ENCODE results near the gene LRBA. TPM values are rescaled to one million over a fixed set of nuclear protein-coding genes. Genes with fewer than 3 reads are reported as not detected.

The LRBA gene
- total RNA-seq, 3 donors from 2014 or later (not counting 1 experiment from before 2014, with no cell fraction given), result 72.1 to 87.6 (median 83.1) TPM

DNA sequence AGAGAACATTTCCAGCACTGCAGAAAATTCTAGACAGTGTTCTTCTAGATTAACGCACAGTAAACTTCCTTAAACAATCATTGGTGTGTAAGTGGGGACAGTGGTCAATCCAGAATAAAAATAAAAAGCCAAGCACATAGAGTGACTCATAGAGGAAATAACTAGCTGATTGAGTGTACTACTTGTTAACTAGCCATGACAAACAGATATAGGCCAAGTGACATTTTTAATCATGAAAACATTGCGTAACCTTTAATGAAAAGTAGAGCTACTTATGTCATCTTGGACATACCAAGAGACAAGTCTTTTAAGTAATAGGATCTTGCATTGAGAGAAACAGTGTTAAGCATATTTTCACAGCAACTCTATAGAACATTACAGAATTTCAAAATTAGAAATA is 667.0 kb downstream of the LRBA start:
- Histone ChIP-seq H3K27me3 (ENCODE audit: control insufficient read depth, insufficient read depth, low read length) (no peaks in the 10 kb centered on the region), H3K4me1 (ENCODE audit: control insufficient read depth, insufficient read depth, low read length) (no peaks in the 10 kb centered on the region), H3K9me3 (ENCODE audit: control insufficient read depth, insufficient read depth, low read length) (no peaks in the 10 kb centered on the region), H3K27ac (ENCODE audit: low read length) (no peak overlapping the region), H3K4me3 (ENCODE audit: low read length) (no peak overlapping the region), H3K36me3 (ENCODE audit: control insufficient read depth, insufficient read depth, low read length) (peaks cover 17% of the 10 kb centered on the region)
- intact Hi-C loops (cut with micrococcal nuclease), result no loop called here
- WGBS (ENCODE audit: insufficient coverage), result 100% methylated on average over 1 of the region's 2 CpGs
- DNase-seq (no peak), ATAC-seq (no peak)
- Mint-ChIP-seq H3K27me3 (ENCODE audit: low read depth in 2 of 2) (no peaks in the 10 kb centered on the region), H3K27ac (no peak overlapping the region), H3K4me3 (no peak overlapping the region), H3K36me3 (peaks cover 7% of the 10 kb centered on the region), H3K9me3 (no peaks in the 10 kb centered on the region), H3K4me1 (peaks cover 4 to 22% of the 10 kb centered on the region in 2 donors)
- no peak for TF ChIP-seq CTCF (IDR thresholded peaks at IDR 0.05)

DNA sequence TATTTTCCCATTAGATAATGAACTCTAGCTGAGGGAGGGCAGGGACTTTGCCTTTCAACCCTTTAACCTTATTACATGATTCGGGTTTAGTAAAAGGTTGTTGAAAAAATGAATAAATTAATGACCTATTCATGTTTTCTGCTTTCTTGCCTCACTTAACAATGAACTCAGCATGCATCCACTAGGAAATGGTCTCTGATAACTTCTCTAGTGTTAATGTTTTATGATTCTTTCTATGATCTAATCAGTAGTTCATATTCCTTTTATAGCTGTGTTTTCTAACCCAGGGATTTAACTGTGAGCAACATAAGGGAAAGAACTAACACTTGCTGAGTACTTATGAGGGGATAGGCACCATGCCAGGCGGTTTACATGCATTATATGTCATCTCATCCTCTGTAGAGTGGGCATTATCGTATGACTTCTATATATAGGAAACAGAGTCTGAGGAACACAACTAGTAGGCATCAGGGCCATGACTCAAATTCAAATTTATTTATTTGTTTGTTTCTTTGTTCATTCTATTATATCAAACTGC is 669.8 kb downstream of the LRBA start:
- no peak overlapping the region for H3K27ac ChIP-seq (ENCODE audit: low read length)
- H3K4me1 Mint-ChIP-seq, result peaks cover 4 to 22% of the 10 kb centered on the region in 2 donors
- H3K27me3 ChIP-seq (ENCODE audit: control insufficient read depth, insufficient read depth, low read length), result no peaks in the 10 kb centered on the region
- no peak overlapping the region for H3K4me3 Mint-ChIP-seq
- no peak overlapping the region for H3K4me3 ChIP-seq (ENCODE audit: low read length)
- no peaks in the 10 kb centered on the region for H3K27me3 Mint-ChIP-seq (ENCODE audit: low read depth in 2 of 2)
- no peaks in the 10 kb centered on the region for H3K9me3 Mint-ChIP-seq
- DNase-seq (no peak), ATAC-seq (no peak)
- H3K4me1 ChIP-seq (ENCODE audit: control insufficient read depth, insufficient read depth, low read length), result no peaks in the 10 kb centered on the region
- H3K9me3 ChIP-seq (ENCODE audit: control insufficient read depth, insufficient read depth, low read length), result no peaks in the 10 kb centered on the region
- H3K27ac Mint-ChIP-seq, result no peak overlapping the region
- H3K36me3 Mint-ChIP-seq, result peaks cover 7% of the 10 kb centered on the region
- no peak for TF ChIP-seq CTCF (IDR thresholded peaks at IDR 0.05)
- WGBS (ENCODE audit: insufficient coverage), result 100% methylated on average over 2 of the region's 3 CpGs
- peaks cover 18% of the 10 kb centered on the region for H3K36me3 ChIP-seq (ENCODE audit: control insufficient read depth, insufficient read depth, low read length)
- intact Hi-C loops (cut with micrococcal nuclease), result no loop called here

GRCh38 chr4:150343796-150344195 is 671.3 kb downstream of the LRBA start:
- no peak for TF ChIP-seq CTCF (IDR thresholded peaks at IDR 0.05)
- H3K27ac ChIP-seq (ENCODE audit: low read length), result no peak overlapping the region
- no peaks in the 10 kb centered on the region for H3K9me3 ChIP-seq (ENCODE audit: control insufficient read depth, insufficient read depth, low read length)
- H3K27ac Mint-ChIP-seq, result no peak overlapping the region
- no peak overlapping the region for H3K4me3 ChIP-seq (ENCODE audit: low read length)
- intact Hi-C loops (cut with micrococcal nuclease), result no loop called here
- no peaks in the 10 kb centered on the region for H3K9me3 Mint-ChIP-seq
- peaks cover 10% of the 10 kb centered on the region for H3K36me3 ChIP-seq (ENCODE audit: control insufficient read depth, insufficient read depth, low read length)
- H3K4me1 Mint-ChIP-seq, result peaks cover 0 to 17% of the 10 kb centered on the region in 2 donors
- H3K4me1 ChIP-seq (ENCODE audit: control insufficient read depth, insufficient read depth, low read length), result no peaks in the 10 kb centered on the region
- no peak for ATAC-seq
- H3K4me3 Mint-ChIP-seq, result no peak overlapping the region
- WGBS (ENCODE audit: insufficient coverage), result 97% methylated on average over 1 of the region's 2 CpGs
- no peaks in the 10 kb centered on the region for H3K27me3 Mint-ChIP-seq (ENCODE audit: low read depth in 2 of 2)
- no peaks in the 10 kb centered on the region for H3K27me3 ChIP-seq (ENCODE audit: control insufficient read depth, insufficient read depth, low read length)
- DNase-seq, result no peak
- peaks cover 7% of the 10 kb centered on the region for H3K36me3 Mint-ChIP-seq

GRCh38 chr4:150342945-150343344 is 672.1 kb downstream of the LRBA start:
- ATAC-seq (no peak), DNase-seq (no peak)
- no peak for TF ChIP-seq CTCF (IDR thresholded peaks at IDR 0.05)
- H3K27me3 Mint-ChIP-seq (ENCODE audit: low read depth in 2 of 2), result no peaks in the 10 kb centered on the region
- H3K9me3 Mint-ChIP-seq, result no peaks in the 10 kb centered on the region
- peaks cover 5% of the 10 kb centered on the region for H3K36me3 ChIP-seq (ENCODE audit: control insufficient read depth, insufficient read depth, low read length)
- H3K27me3 ChIP-seq (ENCODE audit: control insufficient read depth, insufficient read depth, low read length), result no peaks in the 10 kb centered on the region
- no peak overlapping the region for H3K27ac ChIP-seq (ENCODE audit: low read length)
- 98% methylated on average over 2 of the region's 2 CpGs for WGBS (ENCODE audit: insufficient coverage)
- H3K4me1 ChIP-seq (ENCODE audit: control insufficient read depth, insufficient read depth, low read length), result no peaks in the 10 kb centered on the region
- H3K27ac Mint-ChIP-seq, result no peak overlapping the region
- peaks cover 0 to 12% of the 10 kb centered on the region in 2 donors for H3K4me1 Mint-ChIP-seq
- H3K4me3 ChIP-seq (ENCODE audit: low read length), result no peak overlapping the region
- H3K4me3 Mint-ChIP-seq, result no peak overlapping the region
- H3K36me3 Mint-ChIP-seq, result peaks cover 7% of the 10 kb centered on the region
- no peaks in the 10 kb centered on the region for H3K9me3 ChIP-seq (ENCODE audit: control insufficient read depth, insufficient read depth, low read length)
- intact Hi-C loops (cut with micrococcal nuclease), result no loop called here

Data from natural killer cell (primary cell).